ENCODE data around the gene GFRA1. TPM values are rescaled to one million over a fixed set of nuclear protein-coding genes. Genes with fewer than 3 reads are reported as not detected.
"Not testable (repeated sequence)": the region's sequence is repeated elsewhere in the genome, so short reads cannot be mapped to it uniquely, and the experiment has no call there.

Gene GFRA1
- total and polyA plus RNA-seq, 11 donors: 0.76 to 18.6 (median 1.4) TPM

GRCh38 chr10:116168745-116169144, 104.3 kb downstream of the GFRA1 start:
- Histone ChIP-seq H3K36me3 (no peaks in the 10 kb centered on the region), H3K9me3 (peaks cover 0 to 10% (median 0%) of the 10 kb centered on the region in 12 donors), H3K27ac (no peak overlapping the region), H3K27me3 (no peaks in the 10 kb centered on the region), H3K4me1 (no peaks in the 10 kb centered on the region), H3K4me3 (no peak overlapping the region)
- TF ChIP-seq POLR2A (IDR thresholded peaks at IDR 0.05) (no peak), CTCF (IDR thresholded peaks at IDR 0.05) (no peak)
- 71 to 86% (median 82%) methylated on average over 1 of the region's 1 CpG for WGBS, 4 donors
- DNase-seq (no peak), ATAC-seq (no peak)
- intact Hi-C loops (cut with DNase I): no loop called here

GRCh38 chr10:116168329-116168728, 104.7 kb downstream of the GFRA1 start:
- peaks cover 0 to 10% (median 0%) of the 10 kb centered on the region in 12 donors for H3K9me3 ChIP-seq
- intact Hi-C loops (cut with DNase I): no loop called here
- WGBS, 4 donors: 56 to 58% (median 57%) methylated on average over 2 of the region's 2 CpGs
- H3K27ac ChIP-seq: no peak overlapping the region
- H3K4me1 ChIP-seq: no peaks in the 10 kb centered on the region
- no peaks in the 10 kb centered on the region for H3K27me3 ChIP-seq
- H3K36me3 ChIP-seq: no peaks in the 10 kb centered on the region
- DNase-seq: no peak
- no peak overlapping the region for H3K4me3 ChIP-seq
- TF ChIP-seq CTCF (IDR thresholded peaks at IDR 0.05): no peak
- TF ChIP-seq POLR2A (IDR thresholded peaks at IDR 0.05): no peak
- no peak for ATAC-seq

GRCh38 chr10:116165941-116166340, 107.1 kb downstream of the GFRA1 start:
- H3K4me1 ChIP-seq; H3K27me3 ChIP-seq; H3K4me3 ChIP-seq; DNase-seq; H3K36me3 ChIP-seq; intact Hi-C loops (cut with DNase I); ATAC-seq; H3K27ac ChIP-seq: not testable (repeated sequence)
- H3K9me3 ChIP-seq: peaks cover 0 to 10% (median 0%) of the 10 kb centered on the region in 12 donors

- ATAC-seq: no peak
- H3K27ac ChIP-seq: no peak overlapping the region
- WGBS, 4 donors: 69 to 76% (median 74%) methylated on average over 5 of the region's 5 CpGs
- no peaks in the 10 kb centered on the region for H3K27me3 ChIP-seq
- no peaks in the 10 kb centered on the region for H3K36me3 ChIP-seq
- no peak for DNase-seq
- intact Hi-C loops (cut with DNase I): no loop called here
- peaks cover 0 to 5% (median 0%) of the 10 kb centered on the region in 12 donors for H3K9me3 ChIP-seq
- TF ChIP-seq CTCF (IDR thresholded peaks at IDR 0.05) (no peak), POLR2A (IDR thresholded peaks at IDR 0.05) (no peak)
- no peaks in the 10 kb centered on the region for H3K4me1 ChIP-seq
- no peak overlapping the region for H3K4me3 ChIP-seq
Measured at GRCh38 chr10:116164291-116164690, 108.7 kb downstream of the GFRA1 start.

GRCh38 chr10:116163333-116164131, 109.5 kb downstream of the GFRA1 start:
- Histone ChIP-seq H3K27ac (no peak overlapping the region), H3K4me1 (no peaks in the 10 kb centered on the region), H3K27me3 (no peaks in the 10 kb centered on the region), H3K4me3 (no peak overlapping the region), H3K36me3 (no peaks in the 10 kb centered on the region), H3K9me3 (no peaks in the 10 kb centered on the region)
- DNase-seq (no peak), ATAC-seq (no peak)
- intact Hi-C loops (cut with DNase I): no loop called here
- 84 to 88% (median 87%) methylated on average over 16 to 18 of the region's 18 CpGs for WGBS, 4 donors
- TF ChIP-seq CTCF (IDR thresholded peaks at IDR 0.05): no peak
- no peak for TF ChIP-seq POLR2A (IDR thresholded peaks at IDR 0.05)
